Measurements from ENCODE around the gene KDM5C.
A peak's percentile ranks its signal among the peaks of the same experiment; 100 is the strongest.

Gene KDM5C

DNA sequence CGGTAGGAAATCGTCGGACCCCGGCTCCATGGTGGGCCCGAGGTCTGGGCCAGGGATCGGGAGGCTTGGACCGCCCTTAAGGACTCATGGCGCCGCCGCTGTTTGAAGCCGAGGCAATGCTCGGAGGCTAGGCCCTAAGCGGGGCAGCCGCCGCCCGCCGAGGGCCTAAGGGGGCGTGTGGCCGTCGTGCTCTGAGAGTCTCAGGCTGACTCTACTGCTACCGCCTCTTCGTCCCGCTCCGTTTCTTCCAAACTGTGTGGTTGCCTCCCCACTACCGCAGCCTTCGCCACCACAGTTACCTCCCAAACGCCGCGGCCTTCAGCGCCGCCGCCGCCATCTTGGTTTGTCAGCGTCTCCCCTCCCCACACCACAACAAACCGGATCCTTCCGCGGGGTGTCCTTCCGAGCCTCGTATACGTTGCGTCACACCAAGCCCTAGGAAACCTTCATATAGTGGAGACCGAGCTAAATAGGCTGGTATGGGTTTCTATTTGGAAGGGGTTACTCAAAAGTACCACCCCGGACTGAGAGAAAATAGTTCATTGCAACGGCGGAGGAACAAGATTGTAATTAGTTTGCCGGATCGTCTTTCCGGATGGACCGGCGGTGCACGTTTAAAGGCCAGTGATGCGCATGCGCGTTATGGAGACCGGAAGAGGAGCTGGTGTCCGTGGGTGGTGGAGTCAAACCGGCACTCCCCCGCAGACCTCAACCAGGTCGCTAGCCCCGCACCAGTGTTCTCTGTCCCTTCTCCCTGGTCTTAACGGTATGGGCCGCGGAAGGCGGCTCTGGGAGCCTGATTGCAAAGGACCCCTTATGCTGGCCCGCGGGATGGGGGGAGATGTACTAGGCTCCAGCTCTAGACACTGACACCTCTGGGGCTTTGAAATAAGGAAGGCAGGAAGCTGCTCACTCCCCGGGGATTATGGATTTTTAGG, at the start of gene KDM5C:
TSS of gene KDM5C (minus strand) at position 348 of the 938 bp plus-strand sequence. CDS start at position 30, 318 bp downstream.
- H3K4me3 ChIP-seq (IDR thresholded peaks at IDR 0.05; ENCODE audit: insufficient read depth, low read depth, low read length), result no peak within 1 kb of the TSS
- no peaks in the 10 kb centered on the region for H3K36me3 ChIP-seq (ENCODE audit: insufficient read depth)
- TF ChIP-seq CTCF (conservative IDR thresholded peaks at IDR 0.05; ENCODE audit: low read depth, low read length), result no peak
- no peaks in the 10 kb centered on the region for H3K27me3 ChIP-seq (ENCODE audit: insufficient read depth, low read depth)
- peak within 1 kb of the TSS; percentile 96 for H2AFZ ChIP-seq (ENCODE audit: low read depth)
- H3K4me1 ChIP-seq (ENCODE audit: low read depth, poor library complexity, severe bottlenecking), result peaks cover 20% of the 10 kb centered on the region
- peak within 1 kb of the TSS; percentile 87 for H3K9ac ChIP-seq
- H4K20me1 ChIP-seq (ENCODE audit: insufficient read depth), result 0 out of 2 replicates have a peak, but pooled peaks cover 8% of the 10 kb centered on the region
- H3K4me2 ChIP-seq, result peak within 1 kb of the TSS; percentile 86
- peaks cover 40% of the 10 kb centered on the region for H3K79me2 ChIP-seq (ENCODE audit: insufficient read depth, low read depth)
- H3K27ac ChIP-seq, result peak within 1 kb of the TSS; percentile 85

GRCh38 chrX:53272808-53273337, 47.9 kb upstream of the KDM5C start:
- H3K9ac ChIP-seq, result no peak overlapping the region
- H3K4me2 ChIP-seq, result no peak overlapping the region
- H3K4me3 ChIP-seq (IDR thresholded peaks at IDR 0.05; ENCODE audit: insufficient read depth, low read depth, low read length), result no peak overlapping the region
- H3K4me1 ChIP-seq (ENCODE audit: low read depth, poor library complexity, severe bottlenecking), result no peaks in the 10 kb centered on the region
- no peak overlapping the region for H2AFZ ChIP-seq (ENCODE audit: low read depth)
- H3K27me3 ChIP-seq (ENCODE audit: insufficient read depth, low read depth), result no peaks in the 10 kb centered on the region
- no peaks in the 10 kb centered on the region for H3K36me3 ChIP-seq (ENCODE audit: insufficient read depth)
- H3K27ac ChIP-seq, result no peak overlapping the region
- H3K79me2 ChIP-seq (ENCODE audit: insufficient read depth, low read depth), result no peaks in the 10 kb centered on the region
- TF ChIP-seq CTCF (conservative IDR thresholded peaks at IDR 0.05; ENCODE audit: low read depth, low read length), result no peak
- H4K20me1 ChIP-seq (ENCODE audit: insufficient read depth), result no peaks in the 10 kb centered on the region

- no peaks in the 10 kb centered on the region for H3K27me3 ChIP-seq (ENCODE audit: insufficient read depth, low read depth)
- H2AFZ ChIP-seq (ENCODE audit: low read depth), result no peak overlapping the region
- H3K4me1 ChIP-seq (ENCODE audit: low read depth, poor library complexity, severe bottlenecking), result no peaks in the 10 kb centered on the region
- H3K4me3 ChIP-seq (IDR thresholded peaks at IDR 0.05; ENCODE audit: insufficient read depth, low read depth, low read length), result no peak overlapping the region
- H3K79me2 ChIP-seq (ENCODE audit: insufficient read depth, low read depth), result no peaks in the 10 kb centered on the region
- TF ChIP-seq CTCF (conservative IDR thresholded peaks at IDR 0.05; ENCODE audit: low read depth, low read length), result no peak
- H3K36me3 ChIP-seq (ENCODE audit: insufficient read depth), result no peaks in the 10 kb centered on the region
- H4K20me1 ChIP-seq (ENCODE audit: insufficient read depth), result no peaks in the 10 kb centered on the region
- no peak overlapping the region for H3K9ac ChIP-seq
- H3K4me2 ChIP-seq, result no peak overlapping the region
- no peak overlapping the region for H3K27ac ChIP-seq
Measured at GRCh38 chrX:53269536-53270107, 44.6 kb upstream of the KDM5C start.

DNA sequence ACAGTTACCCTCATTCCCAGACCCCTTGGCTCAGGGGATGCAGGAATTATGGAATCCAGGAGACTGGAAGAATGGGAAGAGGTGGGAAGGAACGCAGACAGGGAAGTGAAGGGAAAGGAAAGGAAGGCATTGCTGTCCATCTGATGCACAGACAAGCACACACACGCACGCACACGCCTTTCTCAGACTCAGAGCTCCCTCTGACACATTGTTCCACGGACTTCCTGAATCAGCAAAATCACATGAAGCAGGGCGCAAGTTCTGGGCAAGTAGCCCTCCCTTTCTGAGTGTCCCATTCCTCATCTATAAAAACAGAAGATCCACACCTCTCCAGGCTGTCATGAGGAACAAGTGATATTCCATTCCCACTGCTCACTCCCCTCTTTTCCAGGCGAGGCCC, 43.2 kb upstream of the KDM5C start:
- H3K79me2 ChIP-seq (ENCODE audit: insufficient read depth, low read depth), result no peaks in the 10 kb centered on the region
- TF ChIP-seq CTCF (conservative IDR thresholded peaks at IDR 0.05; ENCODE audit: low read depth, low read length), result no peak
- H4K20me1 ChIP-seq (ENCODE audit: insufficient read depth), result no peaks in the 10 kb centered on the region
- H2AFZ ChIP-seq (ENCODE audit: low read depth), result no peak overlapping the region
- no peak overlapping the region for H3K4me3 ChIP-seq (IDR thresholded peaks at IDR 0.05; ENCODE audit: insufficient read depth, low read depth, low read length)
- H3K4me2 ChIP-seq, result no peak overlapping the region
- no peaks in the 10 kb centered on the region for H3K27me3 ChIP-seq (ENCODE audit: insufficient read depth, low read depth)
- no peaks in the 10 kb centered on the region for H3K36me3 ChIP-seq (ENCODE audit: insufficient read depth)
- H3K27ac ChIP-seq, result no peak overlapping the region
- H3K9ac ChIP-seq, result no peak overlapping the region
- no peaks in the 10 kb centered on the region for H3K4me1 ChIP-seq (ENCODE audit: low read depth, poor library complexity, severe bottlenecking)
